HEK293 (cell line): ENCODE data around the gene HIRA.

Source experiments
- GFI1B ChIP-seq: fragments of 450-650 bp; formaldehyde crosslinking; IDR thresholded peaks from 2 replicates; pipeline ENCODE4 v1.5.1; 2016; ENCODE audit warnings: missing biosample characterization, missing genetic modification characterization
- GLIS1 ChIP-seq: fragments of 450-650 bp; formaldehyde crosslinking; IDR thresholded peaks from 2 replicates; pipeline ENCODE4 v1.5.1; 2016; ENCODE audit warnings: missing biosample characterization, missing genetic modification characterization
- KLF8 ChIP-seq: fragments of 450-650 bp; formaldehyde crosslinking; IDR thresholded peaks from 2 replicates; pipeline ENCODE4 v1.5.1; 2016; ENCODE audit warnings: missing biosample characterization, missing genetic modification characterization
- MYNN ChIP-seq: fragments of 450-650 bp; formaldehyde crosslinking; IDR thresholded peaks from 2 replicates; pipeline ENCODE4 v1.5.1; 2016; ENCODE audit warnings: missing biosample characterization, missing genetic modification characterization, borderline replicate concordance
- SP7 ChIP-seq: fragments of 450-650 bp; formaldehyde crosslinking; IDR thresholded peaks from 2 replicates; pipeline ENCODE4 v1.5.1; 2016; ENCODE audit warnings: missing biosample characterization, missing genetic modification characterization
- TCF7L2 ChIP-seq: IDR thresholded peaks from 2 replicates; pipeline ENCODE4 v1.6.1; 2011; ENCODE audit warnings: low read depth, mild to moderate bottlenecking, inconsistent platforms, low read length, moderate library complexity, borderline replicate concordance
- ZNF221 ChIP-seq: fragments of 450-650 bp; formaldehyde crosslinking; IDR thresholded peaks from 2 replicates; pipeline ENCODE4 v1.5.1; 2017; ENCODE audit warnings: missing biosample characterization, missing genetic modification characterization, borderline replicate concordance
- ZNF23 ChIP-seq: fragments of 450-650 bp; formaldehyde crosslinking; IDR thresholded peaks from 2 replicates; pipeline ENCODE4 v1.5.1; 2016; ENCODE audit warnings: missing biosample characterization, missing genetic modification characterization, borderline replicate concordance
- ZNF239 ChIP-seq: fragments of 450-650 bp; formaldehyde crosslinking; IDR thresholded peaks from 2 replicates; pipeline ENCODE4 v1.5.1; 2016; ENCODE audit warnings: missing biosample characterization, missing genetic modification characterization
- ZNF274 ChIP-seq, 2 experiments: fragments of 200-500 bp in 1 of 2; fragments of 450-650 bp in 1 of 2; sonication (Bioruptor generic) in 1 of 2; formaldehyde crosslinking in 1 of 2; IDR thresholded peaks; 2 replicates each; pipeline versions ENCODE4 v1.5.1 to v1.6.1; 2014 to 2016; ENCODE audit warnings: borderline replicate concordance in 1 of 2, inconsistent platforms in 1 of 2, low read length in 1 of 2, missing biosample characterization in 1 of 2, missing genetic modification characterization in 1 of 2
- ZNF324 ChIP-seq: fragments of 450-650 bp; formaldehyde crosslinking; IDR thresholded peaks from 2 replicates; pipeline ENCODE4 v1.5.1; 2016; ENCODE audit warnings: missing biosample characterization, missing genetic modification characterization
- ZNF48 ChIP-seq: fragments of 450-650 bp; formaldehyde crosslinking; IDR thresholded peaks from 2 replicates; pipeline ENCODE4 v1.5.1; 2016; ENCODE audit warnings: missing biosample characterization, missing genetic modification characterization
- ZNF610 ChIP-seq: fragments of 450-650 bp; formaldehyde crosslinking; IDR thresholded peaks from 2 replicates; pipeline ENCODE4 v1.5.1; 2016; ENCODE audit warnings: missing biosample characterization, missing genetic modification characterization, borderline replicate concordance
- ZSCAN30 ChIP-seq: fragments of 450-650 bp; IDR thresholded peaks from 2 replicates; pipeline ENCODE4 v1.5.1; 2018; ENCODE audit warnings: missing biosample characterization, mild to moderate bottlenecking, missing genetic modification characterization, moderate library complexity
- TF ChIP-seq, protein P1 (sequence below): fragments of 450-650 bp; formaldehyde crosslinking; IDR thresholded peaks from 2 replicates; pipeline ENCODE4 v1.5.1; 2017; ENCODE audit warnings: missing biosample characterization, missing genetic modification characterization
- TF ChIP-seq, protein P2 (sequence below): fragments of 450-650 bp; formaldehyde crosslinking; IDR thresholded peaks from 2 replicates; pipeline ENCODE4 v1.5.1; 2016; ENCODE audit warnings: missing biosample characterization, missing genetic modification characterization
- TF ChIP-seq, protein P3 (sequence below): IDR thresholded peaks from 2 replicates; pipeline ENCODE4 v1.6.1; 2011; ENCODE audit warnings: mild to moderate bottlenecking, low read depth, low read length, borderline replicate concordance
- TF ChIP-seq, protein P4 (sequence below): fragments of 450-650 bp; formaldehyde crosslinking; IDR thresholded peaks from 2 replicates; pipeline ENCODE4 v1.5.1; 2017; ENCODE audit warnings: missing biosample characterization, mild to moderate bottlenecking, missing genetic modification characterization, moderate library complexity
- TF ChIP-seq, protein P5 (sequence below): fragments of 450-650 bp; formaldehyde crosslinking; IDR thresholded peaks from 2 replicates; pipeline ENCODE4 v1.5.1; 2016; ENCODE audit warnings: missing biosample characterization, missing genetic modification characterization

Gene HIRA

DNA sequence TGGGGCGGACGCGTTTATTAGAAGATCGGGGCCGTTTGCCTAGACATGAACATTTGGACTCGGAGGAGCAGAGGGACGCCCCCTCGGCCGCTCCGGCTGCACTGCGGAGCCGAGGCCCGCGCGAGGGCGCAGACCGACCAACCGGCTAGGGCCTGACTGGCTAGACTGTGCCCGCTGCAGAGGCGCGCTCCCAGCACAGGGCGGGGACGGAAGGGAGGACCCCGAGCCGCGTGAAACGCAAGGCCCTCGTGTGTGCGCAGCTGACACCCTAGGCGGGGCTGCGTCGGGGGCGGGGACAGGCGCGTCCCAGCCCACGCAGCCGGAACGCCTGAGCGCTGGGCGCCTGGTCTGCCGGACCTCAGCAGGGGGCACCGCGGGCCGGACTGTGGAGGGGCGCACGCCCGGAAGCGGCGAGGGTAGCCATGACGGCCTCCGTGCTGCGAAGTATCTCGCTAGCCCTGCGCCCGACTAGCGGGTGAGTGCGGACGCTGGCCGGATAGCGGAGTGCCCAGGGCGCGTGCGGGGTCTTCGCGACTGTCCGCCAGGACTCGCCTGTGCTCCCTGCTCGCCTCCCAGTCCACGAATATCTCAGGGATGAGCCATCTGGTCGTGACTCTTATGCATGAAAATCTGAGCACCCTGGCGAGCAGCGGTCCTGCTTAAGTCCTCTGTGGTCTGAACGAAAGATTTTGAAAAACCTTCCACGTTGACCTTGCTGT lies 759 bp upstream of the HIRA start, which contains the start of gene MRPL40 (continued):
- TF ChIP-seq, protein P1, sequence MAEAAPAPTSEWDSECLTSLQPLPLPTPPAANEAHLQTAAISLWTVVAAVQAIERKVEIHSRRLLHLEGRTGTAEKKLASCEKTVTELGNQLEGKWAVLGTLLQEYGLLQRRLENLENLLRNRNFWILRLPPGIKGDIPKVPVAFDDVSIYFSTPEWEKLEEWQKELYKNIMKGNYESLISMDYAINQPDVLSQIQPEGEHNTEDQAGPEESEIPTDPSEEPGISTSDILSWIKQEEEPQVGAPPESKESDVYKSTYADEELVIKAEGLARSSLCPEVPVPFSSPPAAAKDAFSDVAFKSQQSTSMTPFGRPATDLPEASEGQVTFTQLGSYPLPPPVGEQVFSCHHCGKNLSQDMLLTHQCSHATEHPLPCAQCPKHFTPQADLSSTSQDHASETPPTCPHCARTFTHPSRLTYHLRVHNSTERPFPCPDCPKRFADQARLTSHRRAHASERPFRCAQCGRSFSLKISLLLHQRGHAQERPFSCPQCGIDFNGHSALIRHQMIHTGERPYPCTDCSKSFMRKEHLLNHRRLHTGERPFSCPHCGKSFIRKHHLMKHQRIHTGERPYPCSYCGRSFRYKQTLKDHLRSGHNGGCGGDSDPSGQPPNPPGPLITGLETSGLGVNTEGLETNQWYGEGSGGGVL (tag by site-specific recombination) = peak; percentile 19; the same call in 1 of the 2 replicates
- TF ChIP-seq ZNF324 (tag by site-specific recombination) = peak; percentile 57
- TF ChIP-seq, protein P2, sequence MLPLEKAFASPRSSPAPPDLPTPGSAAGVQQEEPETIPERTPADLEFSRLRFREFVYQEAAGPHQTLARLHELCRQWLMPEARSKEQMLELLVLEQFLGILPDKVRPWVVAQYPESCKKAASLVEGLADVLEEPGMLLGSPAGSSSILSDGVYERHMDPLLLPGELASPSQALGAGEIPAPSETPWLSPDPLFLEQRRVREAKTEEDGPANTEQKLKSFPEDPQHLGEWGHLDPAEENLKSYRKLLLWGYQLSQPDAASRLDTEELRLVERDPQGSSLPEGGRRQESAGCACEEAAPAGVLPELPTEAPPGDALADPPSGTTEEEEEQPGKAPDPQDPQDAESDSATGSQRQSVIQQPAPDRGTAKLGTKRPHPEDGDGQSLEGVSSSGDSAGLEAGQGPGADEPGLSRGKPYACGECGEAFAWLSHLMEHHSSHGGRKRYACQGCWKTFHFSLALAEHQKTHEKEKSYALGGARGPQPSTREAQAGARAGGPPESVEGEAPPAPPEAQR = peak; percentile 89; the same call in 1 of the 2 replicates
- peak; percentile 85 for TF ChIP-seq SP7 (tag by site-specific recombination)
- TF ChIP-seq GLIS1 (tag by site-specific recombination) = peak; percentile 93
- no peak for TF ChIP-seq ZNF48 (tag by site-specific recombination)
- TF ChIP-seq ZNF610 (tag by site-specific recombination) = no peak; the same call in 1 of the 2 replicates
- peak; percentile 99 for TF ChIP-seq KLF8 (tag by site-specific recombination)
- TF ChIP-seq MYNN (tag by site-specific recombination) = peak; percentile 85
- TF ChIP-seq, protein P3, sequence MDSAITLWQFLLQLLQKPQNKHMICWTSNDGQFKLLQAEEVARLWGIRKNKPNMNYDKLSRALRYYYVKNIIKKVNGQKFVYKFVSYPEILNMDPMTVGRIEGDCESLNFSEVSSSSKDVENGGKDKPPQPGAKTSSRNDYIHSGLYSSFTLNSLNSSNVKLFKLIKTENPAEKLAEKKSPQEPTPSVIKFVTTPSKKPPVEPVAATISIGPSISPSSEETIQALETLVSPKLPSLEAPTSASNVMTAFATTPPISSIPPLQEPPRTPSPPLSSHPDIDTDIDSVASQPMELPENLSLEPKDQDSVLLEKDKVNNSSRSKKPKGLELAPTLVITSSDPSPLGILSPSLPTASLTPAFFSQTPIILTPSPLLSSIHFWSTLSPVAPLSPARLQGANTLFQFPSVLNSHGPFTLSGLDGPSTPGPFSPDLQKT = no peak; the same call in 1 of the 2 replicates
- TF ChIP-seq TCF7L2 = no peak
- peak; percentile 52; the same call in 1 of the 2 replicates for TF ChIP-seq ZNF239 (tag by site-specific recombination)
- TF ChIP-seq ZNF274 (IDR thresholded peaks at IDR 0.05; ENCODE audit: low read length) = no peak
- TF ChIP-seq ZNF274 (tag by site-specific recombination; IDR thresholded peaks at IDR 0.05; ENCODE audit: borderline replicate concordance) = no peak
- TF ChIP-seq ZSCAN30 (tag by site-specific recombination) = peak; percentile 98
- no peak for TF ChIP-seq GFI1B (tag by site-specific recombination)
- no peak for TF ChIP-seq ZNF221
- TF ChIP-seq, protein P4, sequence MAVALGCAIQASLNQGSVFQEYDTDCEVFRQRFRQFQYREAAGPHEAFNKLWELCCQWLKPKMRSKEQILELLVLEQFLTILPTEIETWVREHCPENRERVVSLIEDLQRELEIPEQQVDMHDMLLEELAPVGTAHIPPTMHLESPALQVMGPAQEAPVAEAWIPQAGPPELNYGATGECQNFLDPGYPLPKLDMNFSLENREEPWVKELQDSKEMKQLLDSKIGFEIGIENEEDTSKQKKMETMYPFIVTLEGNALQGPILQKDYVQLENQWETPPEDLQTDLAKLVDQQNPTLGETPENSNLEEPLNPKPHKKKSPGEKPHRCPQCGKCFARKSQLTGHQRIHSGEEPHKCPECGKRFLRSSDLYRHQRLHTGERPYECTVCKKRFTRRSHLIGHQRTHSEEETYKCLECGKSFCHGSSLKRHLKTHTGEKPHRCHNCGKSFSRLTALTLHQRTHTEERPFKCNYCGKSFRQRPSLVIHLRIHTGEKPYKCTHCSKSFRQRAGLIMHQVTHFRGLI (tag by site-specific recombination) = peak; percentile 74
- TF ChIP-seq, protein P5, sequence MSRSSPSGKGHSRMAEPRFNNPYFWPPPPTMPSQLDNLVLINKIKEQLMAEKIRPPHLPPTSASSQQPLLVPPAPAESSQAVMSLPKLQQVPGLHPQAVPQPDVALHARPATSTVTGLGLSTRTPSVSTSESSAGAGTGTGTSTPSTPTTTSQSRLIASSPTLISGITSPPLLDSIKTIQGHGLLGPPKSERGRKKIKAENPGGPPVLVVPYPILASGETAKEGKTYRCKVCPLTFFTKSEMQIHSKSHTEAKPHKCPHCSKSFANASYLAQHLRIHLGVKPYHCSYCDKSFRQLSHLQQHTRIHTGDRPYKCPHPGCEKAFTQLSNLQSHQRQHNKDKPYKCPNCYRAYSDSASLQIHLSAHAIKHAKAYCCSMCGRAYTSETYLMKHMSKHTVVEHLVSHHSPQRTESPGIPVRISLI (tag by site-specific recombination) = no peak
- TF ChIP-seq ZNF23 (tag by site-specific recombination) = no peak
